IPS-20b (cell line): ENCODE measurements around the gene C4A.

ENCODE experiments used
- H3K27ac ChIP-seq: one replicate; pipeline ENCODE4 v1.5.1; 2013; ENCODE audit warnings: low read length
- H3K27me3 ChIP-seq: 2 replicates; pipeline ENCODE4 v1.6.1; 2013; ENCODE audit warnings: mild to moderate bottlenecking, low read length, inconsistent platforms; ENCODE audit not compliant: insufficient read depth
- H3K36me3 ChIP-seq: 2 replicates; pipeline ENCODE4 v1.6.1; 2013; ENCODE audit warnings: low read depth, mild to moderate bottlenecking, inconsistent platforms, low read length, moderate library complexity; ENCODE audit not compliant: insufficient read depth
- H3K4me1 ChIP-seq: 2 replicates; pipeline ENCODE4 v1.6.1; 2013; ENCODE audit warnings: mild to moderate bottlenecking, control low read depth, inconsistent platforms, low read length, moderate library complexity; ENCODE audit not compliant: insufficient read depth
- H3K4me3 ChIP-seq: 2 replicates; pipeline ENCODE4 v1.5.1; 2013; ENCODE audit warnings: mild to moderate bottlenecking, low read length, inconsistent platforms
- H3K9ac ChIP-seq: 2 replicates; pipeline ENCODE4 v1.6.1; 2013; ENCODE audit warnings: low read depth, mild to moderate bottlenecking, inconsistent platforms, low read length, moderate library complexity
- H3K9me3 ChIP-seq: 2 replicates; pipeline ENCODE4 v1.6.1; 2013; ENCODE audit warnings: mild to moderate bottlenecking, low read depth, low read length, inconsistent platforms; ENCODE audit not compliant: insufficient read depth

The C4A gene

GRCh38 chr6:31965700-31966099 is 16.2 kb upstream of the C4A start:
- H3K9me3 ChIP-seq: no peaks in the 10 kb centered on the region
- H3K9ac ChIP-seq: no peak overlapping the region
- no peak overlapping the region for H3K4me3 ChIP-seq
- H3K4me1 ChIP-seq: no peaks in the 10 kb centered on the region
- peaks cover 96% of the 10 kb centered on the region for H3K36me3 ChIP-seq
- H3K27ac ChIP-seq: no peak overlapping the region
- H3K27me3 ChIP-seq: no peaks in the 10 kb centered on the region

- H3K36me3 ChIP-seq: peaks cover 87% of the 10 kb centered on the region
Observed at GRCh38 chr6:31966506-31966905, 15.4 kb upstream of the C4A start.

GRCh38 chr6:31966997-31967925 is 14.6 kb upstream of the C4A start:
- Histone ChIP-seq H3K4me1 (no peaks in the 10 kb centered on the region), H3K4me3 (no peak overlapping the region), H3K27ac (no peak overlapping the region), H3K27me3 (no peaks in the 10 kb centered on the region), H3K9ac (no peak overlapping the region), H3K36me3 (peaks cover 80% of the 10 kb centered on the region), H3K9me3 (no peaks in the 10 kb centered on the region)

More at GRCh38 chr6:31966506-31966905, 15.4 kb upstream of the C4A start:
- Histone ChIP-seq H3K4me3 (no peak overlapping the region), H3K9me3 (no peaks in the 10 kb centered on the region), H3K9ac (no peak overlapping the region), H3K4me1 (no peaks in the 10 kb centered on the region), H3K27me3 (no peaks in the 10 kb centered on the region), H3K27ac (no peak overlapping the region)

GRCh38 chr6:31967926-31968320 is 13.9 kb upstream of the C4A start:
- no peaks in the 10 kb centered on the region; the same call in 1 of the 2 replicates for H3K4me1 ChIP-seq
- peaks cover 73% of the 10 kb centered on the region for H3K36me3 ChIP-seq
- H3K27me3 ChIP-seq: no peaks in the 10 kb centered on the region
- no peak overlapping the region for H3K27ac ChIP-seq
- no peaks in the 10 kb centered on the region for H3K9me3 ChIP-seq
- H3K4me3 ChIP-seq: no peak overlapping the region
- H3K9ac ChIP-seq: no peak overlapping the region

GRCh38 chr6:31968326-31968725 is 13.5 kb upstream of the C4A start:
- Histone ChIP-seq H3K4me1 (no peaks in the 10 kb centered on the region; the same call in 1 of the 2 replicates), H3K4me3 (no peak overlapping the region), H3K9me3 (no peaks in the 10 kb centered on the region), H3K27ac (no peak overlapping the region), H3K27me3 (no peaks in the 10 kb centered on the region), H3K36me3 (peaks cover 70% of the 10 kb centered on the region), H3K9ac (no peak overlapping the region)

GRCh38 chr6:31968791-31969711 is 12.8 kb upstream of the C4A start:
- no peaks in the 10 kb centered on the region for H3K27me3 ChIP-seq
- H3K4me3 ChIP-seq: no peak overlapping the region
- no peaks in the 10 kb centered on the region; the same call in 1 of the 2 replicates for H3K4me1 ChIP-seq
- peaks cover 63% of the 10 kb centered on the region for H3K36me3 ChIP-seq
- no peak overlapping the region for H3K9ac ChIP-seq
- H3K27ac ChIP-seq: no peak overlapping the region
- H3K9me3 ChIP-seq: no peaks in the 10 kb centered on the region

- Histone ChIP-seq H3K4me3 (no peak overlapping the region), H3K27ac (no peak overlapping the region), H3K9ac (no peak overlapping the region), H3K4me1 (no peaks in the 10 kb centered on the region; the same call in 1 of the 2 replicates), H3K27me3 (no peaks in the 10 kb centered on the region), H3K36me3 (peaks cover 55% of the 10 kb centered on the region), H3K9me3 (no peaks in the 10 kb centered on the region)
Observed at GRCh38 chr6:31969712-31970603, 11.9 kb upstream of the C4A start.

GRCh38 chr6:31970604-31971271 is 11.1 kb upstream of the C4A start:
- Histone ChIP-seq H3K4me3 (peak overlapping the region; percentile 81), H3K9ac (no peak overlapping the region), H3K27ac (no peak overlapping the region)

GRCh38 chr6:31971279-31971992 is 10.4 kb upstream of the C4A start:
- peak overlapping the region; percentile 58 for H3K27ac ChIP-seq
- H3K4me3 ChIP-seq: peak overlapping the region; percentile 81
- no peaks in the 10 kb centered on the region for H3K27me3 ChIP-seq
- peaks cover 41% of the 10 kb centered on the region for H3K36me3 ChIP-seq
- no peaks in the 10 kb centered on the region; the same call in 1 of the 2 replicates for H3K4me1 ChIP-seq
- H3K9ac ChIP-seq: peak overlapping the region; percentile 83
- no peaks in the 10 kb centered on the region for H3K9me3 ChIP-seq

More at GRCh38 chr6:31970604-31971271, 11.1 kb upstream of the C4A start:
- H3K36me3 ChIP-seq: peaks cover 48% of the 10 kb centered on the region
- no peaks in the 10 kb centered on the region for H3K27me3 ChIP-seq
- H3K9me3 ChIP-seq: no peaks in the 10 kb centered on the region
- no peaks in the 10 kb centered on the region; the same call in 1 of the 2 replicates for H3K4me1 ChIP-seq
